Suppressor macrophage treated with lipopolysaccharide for 4 hours (primary cell): ENCODE measurements around the gene COPG1.

Experiments
- DNase-seq: peaks from one replicate; pipeline ENCODE4 v3.0.0-alpha.2; 2020

The COPG1 gene

GRCh38 chr3:129282727-129283327, 33.4 kb downstream of the COPG1 start:
- DNase-seq: peak; percentile 30

- DNase-seq: no peak
Measured at GRCh38 chr3:129286081-129286480, 36.7 kb downstream of the COPG1 start.

- no peak for DNase-seq
Measured at GRCh38 chr3:129288446-129288845, 39.0 kb downstream of the COPG1 start.

- no peak for DNase-seq
Measured at GRCh38 chr3:129289201-129289921, 40.0 kb downstream of the COPG1 start.

- DNase-seq: no peak
Measured at GRCh38 chr3:129291236-129291886, 42.0 kb downstream of the COPG1 start.

- DNase-seq: no peak
Measured at GRCh38 chr3:129295286-129295685, 45.9 kb downstream of the COPG1 start.

GRCh38 chr3:129304146-129304961, 54.9 kb downstream of the COPG1 start:
- peak; percentile 24 for DNase-seq

- no peak for DNase-seq
Measured at GRCh38 chr3:129304962-129305222, 55.5 kb downstream of the COPG1 start.

- DNase-seq: peak; percentile 81
Measured at GRCh38 chr3:129305592-129306091, 56.2 kb downstream of the COPG1 start.

- DNase-seq: peak; percentile 25
Measured at GRCh38 chr3:129308636-129309035, 59.2 kb downstream of the COPG1 start.

- DNase-seq: peak; percentile 46
Measured at GRCh38 chr3:129310111-129311011, 61.0 kb downstream of the COPG1 start.

GRCh38 chr3:129311054-129311902, 61.9 kb downstream of the COPG1 start:
- DNase-seq: no peak

GRCh38 chr3:129312021-129312639, 62.7 kb downstream of the COPG1 start:
- DNase-seq: no peak

GRCh38 chr3:129312671-129313414, 63.4 kb downstream of the COPG1 start:
- no peak for DNase-seq

GRCh38 chr3:129313415-129313664, 63.9 kb downstream of the COPG1 start:
- DNase-seq: no peak

GRCh38 chr3:129313665-129314385, 64.4 kb downstream of the COPG1 start:
- no peak for DNase-seq

- peak; percentile 73 for DNase-seq
Measured at GRCh38 chr3:129314386-129315222, 65.2 kb downstream of the COPG1 start.

- DNase-seq: peak; percentile 46
Measured at GRCh38 chr3:129315223-129315997, 66.0 kb downstream of the COPG1 start.
